Measurements from ENCODE around the gene SMARCD1.
"Not testable (repeated sequence)": the region's sequence is repeated elsewhere in the genome, so short reads cannot be mapped to it uniquely, and the experiment has no call there.

SMARCD1 gene

DNA sequence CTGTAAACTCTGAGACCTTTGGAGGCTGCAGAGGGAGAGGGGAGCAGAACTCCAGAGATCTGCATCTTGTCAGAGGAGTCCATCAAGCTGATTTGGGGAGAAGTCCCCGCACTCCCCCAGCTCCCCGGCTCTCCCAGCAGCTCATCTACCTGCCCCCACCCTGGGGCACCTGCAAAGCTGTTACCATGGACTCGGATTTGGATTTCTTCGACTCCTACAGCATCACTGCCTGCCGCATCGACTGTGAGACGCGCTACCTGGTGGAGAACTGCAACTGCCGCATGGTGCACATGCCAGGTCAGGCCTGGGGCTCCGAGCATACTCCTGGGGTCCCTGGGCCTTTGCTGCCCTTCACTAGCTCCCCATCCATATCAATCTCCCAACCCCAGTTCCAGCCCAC, 6.9 kb upstream of the SMARCD1 start:
- H3K27me3 ChIP-seq (ENCODE audit: insufficient read depth, low read length) = no peaks in the 10 kb centered on the region
- peaks cover 11% of the 10 kb centered on the region for H3K4me1 ChIP-seq (ENCODE audit: control insufficient read depth, insufficient read depth, low read length, unreplicated experiment)
- H3K79me2 ChIP-seq (ENCODE audit: control insufficient read depth, insufficient read depth, low read length, unreplicated experiment) = peaks cover 1% of the 10 kb centered on the region
- H3K4me3 ChIP-seq (ENCODE audit: low read depth, low read length) = no peak overlapping the region
- no peak overlapping the region for H3K27ac ChIP-seq (ENCODE audit: low read depth, low read length)
- no peaks in the 10 kb centered on the region for H3K36me3 ChIP-seq (ENCODE audit: insufficient read depth, low read length)
- H2AFZ ChIP-seq (ENCODE audit: low read length, unreplicated experiment) = no peak overlapping the region

DNA sequence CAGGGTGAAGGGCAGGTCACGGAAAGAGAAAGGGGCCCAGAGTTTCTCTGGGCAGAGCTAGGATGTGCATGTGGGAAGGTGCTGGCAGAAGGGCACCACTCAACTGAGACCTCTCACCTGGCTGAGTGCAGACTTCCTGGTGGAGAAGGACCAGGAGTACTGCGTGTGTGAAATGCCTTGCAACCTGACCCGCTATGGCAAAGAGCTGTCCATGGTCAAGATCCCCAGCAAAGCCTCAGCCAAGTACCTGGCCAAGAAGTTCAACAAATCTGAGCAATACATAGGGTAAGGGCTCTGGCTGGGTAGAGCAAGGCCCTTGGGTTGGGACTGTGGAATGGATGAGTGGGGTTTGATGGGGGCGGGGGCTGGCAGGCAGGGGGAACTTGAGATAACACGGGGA, 5.4 kb upstream of the SMARCD1 start:
- Histone ChIP-seq H2AFZ (ENCODE audit: low read length, unreplicated experiment) (no peak overlapping the region), H3K4me1 (ENCODE audit: control insufficient read depth, insufficient read depth, low read length, unreplicated experiment) (peaks cover 17% of the 10 kb centered on the region), H3K79me2 (ENCODE audit: control insufficient read depth, insufficient read depth, low read length, unreplicated experiment) (peaks cover 9% of the 10 kb centered on the region), H3K27ac (ENCODE audit: low read depth, low read length) (no peak overlapping the region), H3K27me3 (ENCODE audit: insufficient read depth, low read length) (no peaks in the 10 kb centered on the region), H3K36me3 (ENCODE audit: insufficient read depth, low read length) (no peaks in the 10 kb centered on the region), H3K4me3 (ENCODE audit: low read depth, low read length) (no peak overlapping the region)

DNA sequence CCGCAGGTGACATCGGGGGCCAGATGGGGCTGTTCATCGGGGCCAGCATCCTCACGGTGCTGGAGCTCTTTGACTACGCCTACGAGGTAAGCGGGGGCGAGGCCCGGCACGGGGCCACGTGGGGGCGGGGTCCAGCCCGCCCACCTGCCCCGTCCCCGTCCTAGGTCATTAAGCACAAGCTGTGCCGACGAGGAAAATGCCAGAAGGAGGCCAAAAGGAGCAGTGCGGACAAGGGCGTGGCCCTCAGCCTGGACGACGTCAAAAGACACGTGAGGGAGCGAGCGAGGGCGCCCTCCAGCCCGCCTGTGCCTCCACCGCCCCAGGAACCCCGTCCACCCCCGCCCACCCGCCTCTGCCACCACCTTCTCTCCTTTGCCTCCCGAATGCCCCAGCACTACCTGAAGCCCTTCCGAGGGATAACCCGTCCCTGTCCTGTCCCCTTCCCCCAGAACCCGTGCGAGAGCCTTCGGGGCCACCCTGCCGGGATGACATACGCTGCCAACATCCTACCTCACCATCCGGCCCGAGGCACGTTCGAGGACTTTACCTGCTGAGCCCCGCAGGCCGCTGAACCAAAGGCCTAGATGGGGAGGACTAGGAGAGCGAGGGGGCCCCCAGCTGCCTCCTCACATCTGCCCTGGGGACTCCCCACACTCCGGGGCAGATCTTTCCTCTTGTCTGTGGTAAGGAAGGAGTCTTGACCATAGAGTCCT, 3.9 kb upstream of the SMARCD1 start:
- H3K27me3 ChIP-seq (ENCODE audit: insufficient read depth, low read length) = no peaks in the 10 kb centered on the region
- H3K27ac ChIP-seq (ENCODE audit: low read depth, low read length) = no peak overlapping the region
- H3K79me2 ChIP-seq (ENCODE audit: control insufficient read depth, insufficient read depth, low read length, unreplicated experiment) = peaks cover 14% of the 10 kb centered on the region
- peaks cover 16% of the 10 kb centered on the region for H3K4me1 ChIP-seq (ENCODE audit: control insufficient read depth, insufficient read depth, low read length, unreplicated experiment)
- H3K4me3 ChIP-seq (ENCODE audit: low read depth, low read length) = no peak overlapping the region
- no peak overlapping the region for H2AFZ ChIP-seq (ENCODE audit: low read length, unreplicated experiment)
- H3K36me3 ChIP-seq (ENCODE audit: insufficient read depth, low read length) = no peaks in the 10 kb centered on the region

DNA sequence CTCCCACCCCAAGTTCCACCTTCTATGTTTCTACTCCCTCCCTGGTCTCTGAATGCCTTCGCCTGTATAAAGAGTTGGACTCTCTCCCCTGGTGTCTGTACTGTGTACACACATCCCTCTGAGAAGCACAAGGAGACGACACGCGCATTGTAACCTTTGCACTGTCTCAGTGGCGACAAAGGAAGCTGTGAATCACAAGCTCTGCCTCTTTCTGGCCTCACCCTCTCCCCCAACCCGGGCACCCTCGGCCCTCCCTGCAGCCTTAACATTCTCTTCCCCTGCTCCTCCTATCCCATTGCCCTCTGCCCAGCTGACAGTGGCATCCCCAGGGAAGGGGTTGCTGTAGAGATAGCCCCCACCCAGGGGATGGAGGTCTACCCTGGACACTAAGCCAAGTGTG, 2.5 kb upstream of the SMARCD1 start:
- Histone ChIP-seq H3K4me1 (ENCODE audit: control insufficient read depth, insufficient read depth, low read length, unreplicated experiment) (peaks cover 28% of the 10 kb centered on the region), H3K36me3 (ENCODE audit: insufficient read depth, low read length) (0 out of 2 replicates have a peak, but pooled peaks cover 5% of the 10 kb centered on the region), H3K4me3 (ENCODE audit: low read depth, low read length) (no peak overlapping the region), H3K79me2 (ENCODE audit: control insufficient read depth, insufficient read depth, low read length, unreplicated experiment) (peaks cover 14% of the 10 kb centered on the region), H3K27ac (ENCODE audit: low read depth, low read length) (no peak overlapping the region), H3K27me3 (ENCODE audit: insufficient read depth, low read length) (no peaks in the 10 kb centered on the region), H2AFZ (ENCODE audit: low read length, unreplicated experiment) (no peak overlapping the region)

DNA sequence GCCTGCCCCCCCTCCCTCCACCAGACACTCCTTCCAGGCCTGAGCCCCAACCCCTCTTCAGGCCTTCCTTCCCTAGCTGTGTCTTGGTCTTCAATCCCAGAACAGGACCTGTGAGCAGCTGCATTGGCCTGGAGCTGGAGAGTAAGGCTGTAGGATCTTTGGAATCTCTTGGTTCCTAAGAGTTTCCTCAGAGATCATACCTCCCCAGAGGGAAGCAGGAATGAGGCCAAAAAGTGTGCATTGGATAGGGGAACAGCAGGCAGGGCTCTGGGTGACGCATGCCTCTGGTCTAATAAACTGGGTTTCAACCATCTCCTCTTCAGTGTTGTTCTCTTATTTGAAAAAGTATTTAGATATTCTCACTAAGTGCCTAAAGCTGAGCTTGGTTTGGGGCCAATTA, 1.8 kb upstream of the SMARCD1 start:
- Histone ChIP-seq H2AFZ (ENCODE audit: low read length, unreplicated experiment) (no peak overlapping the region), H3K4me3 (ENCODE audit: low read depth, low read length) (no peak overlapping the region), H3K4me1 (ENCODE audit: control insufficient read depth, insufficient read depth, low read length, unreplicated experiment) (peaks cover 35% of the 10 kb centered on the region), H3K36me3 (ENCODE audit: insufficient read depth, low read length) (0 out of 2 replicates have a peak, but pooled peaks cover 6% of the 10 kb centered on the region), H3K79me2 (ENCODE audit: control insufficient read depth, insufficient read depth, low read length, unreplicated experiment) (peaks cover 14% of the 10 kb centered on the region), H3K27me3 (ENCODE audit: insufficient read depth, low read length) (no peaks in the 10 kb centered on the region), H3K27ac (ENCODE audit: low read depth, low read length) (no peak overlapping the region)

DNA sequence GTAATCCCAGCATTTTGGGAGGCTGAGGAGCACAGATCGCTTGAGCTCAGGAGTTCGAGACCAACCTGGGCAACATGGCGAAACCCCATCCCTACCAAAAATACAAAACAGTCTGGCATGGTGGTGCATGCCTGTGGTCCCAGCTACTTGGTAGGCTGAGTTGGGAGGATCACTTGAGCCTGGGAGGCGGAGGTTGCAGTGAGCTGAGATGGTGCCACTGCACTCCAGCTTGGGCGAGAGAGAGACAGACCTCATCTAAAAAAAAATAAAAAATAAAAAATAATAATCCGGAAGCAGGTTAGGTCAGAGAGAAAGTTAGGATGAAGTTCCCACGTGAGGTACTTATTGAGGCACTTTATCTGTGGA, 750 bp upstream of the SMARCD1 start:
- H3K79me2 ChIP-seq (ENCODE audit: control insufficient read depth, insufficient read depth, low read length, unreplicated experiment) = peaks cover 16% of the 10 kb centered on the region
- peaks cover 46% of the 10 kb centered on the region for H3K4me1 ChIP-seq (ENCODE audit: control insufficient read depth, insufficient read depth, low read length, unreplicated experiment)
- H3K36me3 ChIP-seq (ENCODE audit: insufficient read depth, low read length) = peaks cover 12% of the 10 kb centered on the region
- H2AFZ ChIP-seq (ENCODE audit: low read length, unreplicated experiment) = peak overlapping the region; percentile 98
- H3K4me3 ChIP-seq (ENCODE audit: low read depth, low read length) = peak overlapping the region; percentile 100
- not testable (repeated sequence) for H3K27me3 ChIP-seq (ENCODE audit: insufficient read depth, low read length)
- peak overlapping the region; percentile 83 for H3K27ac ChIP-seq (ENCODE audit: low read depth, low read length)

DNA sequence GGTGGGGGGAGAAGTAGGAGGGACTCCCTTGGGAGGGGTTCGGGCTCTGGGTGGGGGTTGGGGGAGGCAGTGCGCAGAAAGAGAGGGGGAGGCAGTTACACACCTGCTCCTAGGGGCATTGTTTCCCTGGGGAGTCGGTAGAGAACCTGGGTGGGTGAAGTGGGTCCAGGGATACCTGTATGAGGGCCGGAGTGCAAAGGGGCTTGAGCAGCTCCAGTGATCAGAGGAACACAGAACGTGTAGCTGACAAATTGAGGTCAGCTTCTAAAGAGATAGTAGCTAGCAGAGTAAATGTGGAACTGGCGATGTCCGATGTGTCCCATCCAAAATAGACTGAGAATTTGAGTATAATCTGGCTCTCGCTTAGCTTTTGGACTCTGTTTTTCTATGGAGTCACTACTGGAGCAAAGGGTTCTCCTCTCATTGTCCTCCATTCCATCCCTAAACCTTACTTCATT, 502 bp downstream of the SMARCD1 start:
- H3K4me3 ChIP-seq (ENCODE audit: low read depth, low read length) = peak overlapping the region; percentile 100
- peaks cover 50% of the 10 kb centered on the region for H3K4me1 ChIP-seq (ENCODE audit: control insufficient read depth, insufficient read depth, low read length, unreplicated experiment)
- peaks cover 22% of the 10 kb centered on the region for H3K36me3 ChIP-seq (ENCODE audit: insufficient read depth, low read length)
- peak overlapping the region; percentile 83 for H3K27ac ChIP-seq (ENCODE audit: low read depth, low read length)
- peaks cover 24% of the 10 kb centered on the region for H3K79me2 ChIP-seq (ENCODE audit: control insufficient read depth, insufficient read depth, low read length, unreplicated experiment)
- no peaks in the 10 kb centered on the region for H3K27me3 ChIP-seq (ENCODE audit: insufficient read depth, low read length)
- peak overlapping the region; percentile 37 for H2AFZ ChIP-seq (ENCODE audit: low read length, unreplicated experiment)

- Histone ChIP-seq H3K4me1 (ENCODE audit: control insufficient read depth, insufficient read depth, low read length, unreplicated experiment) (peaks cover 50% of the 10 kb centered on the region), H2AFZ (ENCODE audit: low read length, unreplicated experiment) (no peak overlapping the region), H3K79me2 (ENCODE audit: control insufficient read depth, insufficient read depth, low read length, unreplicated experiment) (peaks cover 24% of the 10 kb centered on the region), H3K36me3 (ENCODE audit: insufficient read depth, low read length) (peaks cover 25% of the 10 kb centered on the region), H3K27ac (ENCODE audit: low read depth, low read length) (0 out of 2 replicates have a peak overlapping the region, but pooled peaks have one; percentile 83), H3K27me3 (ENCODE audit: insufficient read depth, low read length) (no peaks in the 10 kb centered on the region), H3K4me3 (ENCODE audit: low read depth, low read length) (peak overlapping the region; percentile 100)
Observed at GRCh38 chr12:50086148-50086547, 1.0 kb downstream of the SMARCD1 start.

DNA sequence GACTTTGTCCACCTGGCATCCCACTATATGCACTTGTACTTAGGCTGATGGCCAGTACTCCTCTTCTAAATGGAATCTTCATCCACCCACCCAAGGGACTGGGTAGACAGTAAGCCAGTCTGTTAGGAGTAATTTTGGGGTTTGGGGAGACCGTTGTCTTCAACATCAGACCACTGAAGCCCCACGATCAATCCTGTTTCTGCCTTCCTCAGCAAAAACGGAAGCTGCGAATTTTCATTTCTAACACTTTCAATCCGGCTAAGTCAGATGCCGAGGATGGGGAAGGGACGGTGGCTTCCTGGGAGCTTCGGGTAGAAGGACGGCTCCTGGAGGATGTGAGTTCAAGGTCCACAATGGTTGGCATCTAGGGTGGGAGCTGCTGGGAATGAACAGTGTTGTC, 2.0 kb downstream of the SMARCD1 start:
- peaks cover 50% of the 10 kb centered on the region for H3K4me1 ChIP-seq (ENCODE audit: control insufficient read depth, insufficient read depth, low read length, unreplicated experiment)
- H3K79me2 ChIP-seq (ENCODE audit: control insufficient read depth, insufficient read depth, low read length, unreplicated experiment) = peaks cover 24% of the 10 kb centered on the region
- no peaks in the 10 kb centered on the region for H3K27me3 ChIP-seq (ENCODE audit: insufficient read depth, low read length)
- H3K4me3 ChIP-seq (ENCODE audit: low read depth, low read length) = 0 out of 2 replicates have a peak overlapping the region, but pooled peaks have one; percentile 44
- H2AFZ ChIP-seq (ENCODE audit: low read length, unreplicated experiment) = no peak overlapping the region
- peaks cover 26% of the 10 kb centered on the region for H3K36me3 ChIP-seq (ENCODE audit: insufficient read depth, low read length)
- H3K27ac ChIP-seq (ENCODE audit: low read depth, low read length) = peak overlapping the region; percentile 84

- Histone ChIP-seq H3K27ac (ENCODE audit: low read depth, low read length) (peak overlapping the region; percentile 84), H3K79me2 (ENCODE audit: control insufficient read depth, insufficient read depth, low read length, unreplicated experiment) (peaks cover 24% of the 10 kb centered on the region), H3K36me3 (ENCODE audit: insufficient read depth, low read length) (peaks cover 26% of the 10 kb centered on the region), H3K4me1 (ENCODE audit: control insufficient read depth, insufficient read depth, low read length, unreplicated experiment) (peaks cover 47% of the 10 kb centered on the region), H3K27me3 (ENCODE audit: insufficient read depth, low read length) (no peaks in the 10 kb centered on the region), H2AFZ (ENCODE audit: low read length, unreplicated experiment) (no peak overlapping the region), H3K4me3 (ENCODE audit: low read depth, low read length) (peak overlapping the region; percentile 44)
Observed at GRCh38 chr12:50087995-50088394, 2.9 kb downstream of the SMARCD1 start.

Data from ACC112 (cell line).